ENCODE results near the gene C12orf50.
"Not testable (repeated sequence)": the region's sequence is repeated elsewhere in the genome, so short reads cannot be mapped to it uniquely, and the experiment has no call there.

The C12orf50 gene, protein sequence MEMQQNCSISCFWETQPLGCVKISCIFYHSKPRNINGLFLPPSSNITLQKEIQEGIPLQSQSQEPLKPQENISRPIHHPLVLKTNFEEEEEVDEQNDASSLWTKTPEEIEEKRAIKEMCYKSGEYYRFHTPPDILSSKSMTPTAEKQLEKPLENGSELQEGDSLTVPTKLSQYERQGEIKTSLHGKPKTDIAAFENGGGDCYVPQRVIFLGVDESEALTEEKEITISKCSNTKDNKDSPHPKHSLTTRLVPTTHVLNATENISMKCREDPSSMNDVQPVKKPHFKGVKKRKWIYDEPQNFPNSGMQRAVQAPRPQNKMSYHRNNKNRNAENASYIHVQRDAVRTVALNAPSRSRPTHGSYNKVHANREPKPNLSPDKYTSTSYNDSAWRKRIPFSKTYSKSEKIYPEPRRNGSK

GRCh38 chr12:88029093-88029665 is at the start of gene C12orf50:
Gene C12orf50, minus strand, starts transcription at chr12:88029401. Its CDS starts 2,439 bp downstream, at chr12:88026962.
- FAIRE-seq (no peak), DNase-seq (ENCODE audit: low spot score) (no peak)

DNA sequence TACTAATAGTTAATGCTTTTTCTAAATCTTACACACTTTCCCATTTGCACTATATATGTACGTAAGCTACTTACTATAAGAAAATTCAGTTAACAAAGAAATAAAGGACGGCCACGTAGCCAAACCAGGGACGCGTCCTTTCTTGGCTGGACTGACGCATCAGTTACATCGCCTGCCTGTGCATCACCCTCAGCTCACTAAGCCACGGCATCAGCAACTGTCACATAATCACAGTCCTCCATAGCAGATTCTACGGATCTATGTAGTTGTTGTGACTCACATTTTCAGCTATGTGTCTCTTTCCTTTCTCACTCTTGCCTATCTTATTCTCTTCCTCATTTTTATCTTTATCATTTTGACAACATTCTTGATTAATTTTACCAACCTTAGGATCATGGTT is 38.1 kb upstream of the C12orf50 start:
- no peak for FAIRE-seq
- no peak for DNase-seq (ENCODE audit: low spot score)

DNA sequence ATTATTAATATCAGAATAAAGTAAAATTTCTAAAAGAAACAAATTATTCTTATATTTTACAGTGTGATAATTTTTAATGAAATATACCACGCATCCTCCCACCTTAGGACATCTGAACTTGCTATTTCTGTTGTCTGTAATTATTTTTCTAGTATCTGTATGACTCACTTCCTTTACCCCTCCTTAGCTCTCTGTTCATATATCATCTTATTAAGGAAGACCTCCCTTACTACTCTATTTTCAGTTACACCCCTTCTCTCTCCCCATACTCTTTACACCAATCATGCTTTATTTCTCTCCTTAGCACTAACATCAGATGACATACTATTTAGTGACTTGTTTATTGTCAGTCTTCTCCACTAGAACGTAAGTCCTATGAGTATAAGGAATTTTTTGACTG is 34.2 kb upstream of the C12orf50 start:
- FAIRE-seq (peak; percentile 8), DNase-seq (ENCODE audit: low spot score) (no peak)

DNA sequence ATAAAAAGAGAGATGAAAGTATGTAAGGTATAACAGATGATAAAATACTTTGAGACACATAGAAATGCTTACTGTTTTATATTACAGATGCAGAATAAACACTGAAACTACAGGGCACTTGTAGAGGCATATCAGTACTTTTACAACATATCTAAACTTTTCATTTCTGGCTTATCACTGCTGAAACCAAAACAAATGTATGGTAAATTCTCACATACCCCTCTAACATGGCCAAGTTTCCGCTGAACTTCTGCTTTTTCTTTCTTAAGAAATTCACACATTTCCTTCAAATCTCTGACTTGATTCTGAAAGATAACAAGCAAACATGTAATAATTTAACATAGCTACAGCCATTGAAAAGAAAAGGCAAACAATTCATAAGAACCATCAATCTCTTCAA is 33.3 kb upstream of the C12orf50 start:
- no peak for FAIRE-seq
- DNase-seq (ENCODE audit: low spot score), result no peak

- DNase-seq (ENCODE audit: low spot score), result no peak
Observed at GRCh38 chr12:88058719-88059077, 29.5 kb upstream of the C12orf50 start.

GRCh38 chr12:88057994-88058718 is 29.0 kb upstream of the C12orf50 start:
- peak; percentile 80 for DNase-seq (ENCODE audit: low spot score)
- FAIRE-seq, result peak; percentile 93

More at GRCh38 chr12:88058719-88059077, 29.5 kb upstream of the C12orf50 start:
- no peak for FAIRE-seq

- peak; percentile 54 for DNase-seq (ENCODE audit: low spot score)
- no peak for FAIRE-seq
Observed at GRCh38 chr12:88056571-88056970, 27.4 kb upstream of the C12orf50 start.

- FAIRE-seq (no peak), DNase-seq (ENCODE audit: low spot score) (peak; percentile 33)
Observed at GRCh38 chr12:88052686-88053085, 23.5 kb upstream of the C12orf50 start.

DNA sequence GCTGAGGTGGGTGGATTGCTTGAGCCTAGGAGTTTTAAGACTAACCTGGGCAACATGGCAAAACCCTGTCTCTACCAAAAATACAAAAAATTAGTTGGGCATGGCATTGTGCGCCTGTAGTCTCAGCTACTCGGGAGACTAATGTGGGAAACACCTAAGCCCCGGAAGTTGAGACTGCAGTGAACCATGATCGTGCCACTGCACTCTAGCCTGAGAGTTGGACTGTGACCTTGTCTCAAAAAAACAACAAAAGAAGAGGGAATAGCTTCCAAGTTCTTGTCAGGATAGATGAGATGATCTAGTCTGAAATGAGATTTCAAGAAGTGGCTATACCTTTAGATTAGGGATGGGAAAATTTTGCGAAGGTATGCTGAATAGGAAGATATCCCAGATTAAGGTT is 14.8 kb upstream of the C12orf50 start:
- FAIRE-seq (no peak), DNase-seq (ENCODE audit: low spot score) (no peak)

DNA sequence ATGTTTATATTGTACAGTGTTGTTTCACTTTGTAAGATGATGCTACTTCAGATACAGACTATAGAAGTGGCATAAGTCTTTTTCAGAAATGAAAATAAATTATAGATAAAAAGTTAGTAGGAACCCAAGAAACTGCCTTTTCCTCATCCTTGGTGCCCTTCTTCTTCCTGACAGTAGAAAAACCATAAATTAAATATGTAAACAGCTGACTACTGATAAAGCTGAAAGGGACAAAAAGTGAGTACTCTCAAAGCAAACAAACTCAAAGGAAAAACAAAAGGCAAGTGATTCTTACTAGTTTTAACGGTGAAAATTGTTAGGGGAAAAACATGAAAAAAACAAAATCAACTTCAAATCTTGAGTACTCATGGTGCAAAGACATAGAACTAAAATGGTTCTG is 8.6 kb upstream of the C12orf50 start:
- DNase-seq (ENCODE audit: low spot score) (no peak), FAIRE-seq (no peak)

DNA sequence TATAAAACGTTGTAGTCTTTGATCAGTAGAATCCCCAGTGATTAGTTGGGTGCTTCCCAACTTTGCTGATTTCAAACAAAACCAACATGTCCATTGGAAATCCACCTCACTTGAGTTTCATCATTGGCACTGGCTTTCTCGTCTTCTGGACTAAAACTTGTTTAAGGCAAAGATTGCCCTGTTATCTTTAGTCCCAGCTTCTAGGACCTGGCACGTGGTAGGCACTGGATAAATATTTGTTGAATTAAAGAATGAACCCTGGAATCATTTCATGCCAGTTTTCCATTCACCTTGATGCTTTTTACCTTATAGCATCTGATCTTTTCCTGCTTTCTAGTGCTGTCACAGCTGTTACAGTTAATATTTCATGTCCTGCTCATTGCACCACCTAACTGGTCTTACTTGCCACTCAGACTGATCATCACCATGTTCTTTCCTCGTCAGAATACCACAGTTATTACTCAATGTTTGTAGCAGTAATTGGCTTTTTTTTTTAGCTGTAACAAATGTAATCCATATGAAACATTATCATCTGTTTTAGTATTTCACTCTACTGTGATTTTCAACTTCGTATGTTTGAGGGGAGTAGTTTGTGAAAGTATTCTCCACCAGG is 7.3 kb upstream of the C12orf50 start:
- no peak for DNase-seq (ENCODE audit: low spot score)
- FAIRE-seq, result peak; percentile 42

DNA sequence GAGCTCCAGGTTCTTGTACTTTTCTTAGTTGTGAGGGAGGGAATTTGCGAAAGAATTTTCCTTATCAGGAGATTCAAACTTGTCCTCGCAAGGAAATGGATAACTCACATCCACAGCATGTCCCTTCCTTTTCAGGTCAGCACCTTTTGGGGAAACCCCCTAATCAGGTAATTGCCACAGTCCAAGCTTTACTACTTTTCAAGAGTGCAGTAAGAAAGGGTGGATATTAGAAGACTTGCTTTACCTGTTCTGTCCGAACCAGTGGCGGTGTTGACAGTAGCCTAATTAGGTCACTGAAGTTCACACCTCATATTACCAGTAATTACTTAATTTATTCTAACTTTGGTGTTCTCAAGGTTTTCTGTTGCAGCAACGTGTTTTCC is 6.7 kb upstream of the C12orf50 start:
- DNase-seq (ENCODE audit: low spot score) (no peak), FAIRE-seq (no peak)

- FAIRE-seq (no peak), DNase-seq (ENCODE audit: low spot score) (peak; percentile 64)
Observed at GRCh38 chr12:88035271-88035906, 6.2 kb upstream of the C12orf50 start.

DNA sequence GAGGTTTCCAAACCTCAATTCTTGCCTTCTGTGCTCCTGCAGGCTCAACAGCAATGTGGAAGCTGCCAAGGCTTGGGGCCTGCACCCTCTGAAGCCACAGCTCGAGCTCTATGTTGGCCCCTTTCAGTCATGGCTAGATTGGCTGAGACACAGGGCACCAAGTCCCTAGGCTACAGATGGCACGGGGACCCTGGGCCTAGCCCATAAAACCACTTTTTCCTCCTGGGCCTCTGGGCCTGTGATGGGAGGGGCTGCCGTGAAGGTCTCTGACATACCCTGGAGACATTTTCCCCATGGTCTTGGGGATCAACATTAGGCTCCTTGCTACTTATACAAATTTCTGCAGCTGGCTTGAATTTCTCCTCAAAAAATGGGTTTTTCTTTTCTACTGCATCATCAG is 2.0 kb upstream of the C12orf50 start:
- not testable (repeated sequence) for FAIRE-seq; DNase-seq (ENCODE audit: low spot score)

GRCh38 chr12:88026196-88026595 is 3.0 kb downstream of the C12orf50 start:
- no peak for DNase-seq (ENCODE audit: low spot score)
- no peak for FAIRE-seq

GRCh38 chr12:88017964-88018363 is 11.2 kb downstream of the C12orf50 start:
- FAIRE-seq, result no peak
- no peak for DNase-seq (ENCODE audit: low spot score)

GRCh38 chr12:88015825-88016224 is 13.4 kb downstream of the C12orf50 start:
- no peak for FAIRE-seq
- no peak for DNase-seq (ENCODE audit: low spot score)

- FAIRE-seq, result no peak
Observed at GRCh38 chr12:88011755-88012154, 17.4 kb downstream of the C12orf50 start.

GRCh38 chr12:88006351-88006750 is 22.9 kb downstream of the C12orf50 start:
- FAIRE-seq (no peak), DNase-seq (ENCODE audit: low spot score) (no peak)

More at GRCh38 chr12:88011755-88012154, 17.4 kb downstream of the C12orf50 start:
- DNase-seq (ENCODE audit: low spot score), result no peak

- DNase-seq (ENCODE audit: low spot score) (no peak), FAIRE-seq (no peak)
Observed at GRCh38 chr12:88001327-88001726, 27.9 kb downstream of the C12orf50 start.

DNA sequence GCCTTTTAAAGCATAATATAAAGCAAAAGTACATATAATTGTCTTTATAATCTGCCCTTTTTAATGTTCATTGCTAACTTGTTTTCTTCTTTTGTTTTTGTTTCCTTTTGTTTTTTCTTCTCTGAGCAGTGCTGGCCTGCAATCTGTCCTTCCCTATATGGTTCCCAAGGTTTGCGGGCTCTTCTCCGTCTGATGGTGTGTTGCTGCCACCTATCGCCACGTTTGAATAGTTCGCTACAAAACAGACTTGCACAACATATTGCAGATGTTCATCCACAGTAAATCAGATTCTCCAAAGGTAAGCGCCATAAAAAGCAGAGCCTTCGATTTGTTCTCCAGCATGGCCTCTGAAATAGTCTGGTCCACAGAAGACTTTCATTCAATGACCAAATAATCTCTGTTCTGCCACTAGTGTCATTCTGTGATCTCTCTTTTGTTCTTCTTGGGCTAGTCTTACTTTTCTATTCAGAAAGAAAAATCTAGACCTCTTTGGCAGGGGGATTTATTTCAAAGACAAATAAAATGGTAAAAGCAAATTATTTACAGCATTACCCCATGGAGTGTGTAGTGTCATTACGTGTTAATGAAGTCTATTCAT is 33.5 kb downstream of the C12orf50 start:
- DNase-seq (ENCODE audit: low spot score), result peak; percentile 53
- peak; percentile 65 for FAIRE-seq

Data from RCC 7860 (cell line).